ENCODE results near the gene FKBP2. TPM values are rescaled to one million over a fixed set of nuclear protein-coding genes. Genes with fewer than 3 reads are reported as not detected.
A peak's percentile ranks its signal among the peaks of the same experiment; 100 is the strongest.

The FKBP2 gene
- total and polyA plus RNA-seq, 2 experiments from 2014 or later, result 40.7 to 188 TPM

DNA sequence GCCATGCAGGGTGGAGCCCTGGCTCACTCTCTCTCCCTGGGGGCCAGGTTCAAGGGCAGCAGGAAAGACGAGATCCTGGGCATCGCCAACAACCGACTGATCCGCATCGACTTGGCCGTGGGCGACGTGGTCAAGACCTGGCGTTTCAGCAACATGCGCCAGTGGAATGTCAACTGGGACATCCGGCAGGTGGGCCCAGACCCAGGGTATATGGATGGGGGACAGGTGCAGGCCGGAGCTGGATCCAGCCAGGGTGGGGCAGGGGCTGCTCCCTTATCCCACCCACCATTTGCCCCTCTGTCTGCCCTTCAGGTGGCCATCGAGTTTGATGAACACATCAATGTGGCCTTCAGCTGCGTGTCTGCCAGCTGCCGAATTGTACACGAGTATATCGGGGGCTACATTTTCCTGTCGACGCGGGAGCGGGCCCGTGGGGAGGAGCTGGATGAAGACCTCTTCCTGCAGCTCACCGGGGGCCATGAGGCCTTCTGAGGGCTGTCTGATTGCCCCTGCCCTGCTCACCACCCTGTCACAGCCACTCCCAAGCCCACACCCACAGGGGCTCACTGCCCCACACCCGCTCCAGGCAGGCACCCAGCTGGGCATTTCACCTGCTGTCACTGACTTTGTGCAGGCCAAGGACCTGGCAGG lies 17.8 kb upstream of the FKBP2 start:
- Histone ChIP-seq H3K27me3 (replicated peaks; ENCODE audit: insufficient read depth) (no peaks in the 10 kb centered on the region), H3K9me2 (ENCODE audit: insufficient read depth) (no peaks in the 10 kb centered on the region), H4K20me1 (ENCODE audit: insufficient read depth) (no peaks in the 10 kb centered on the region), H3K9me3 (ENCODE audit: low read depth) (no peaks in the 10 kb centered on the region), H3K4me3 (no peak overlapping the region), H3K27ac (no peak overlapping the region), H3K4me2 (ENCODE audit: unreplicated experiment) (no peak overlapping the region), H3F3A (ENCODE audit: insufficient read depth) (no peaks in the 10 kb centered on the region), H3K9ac (no peak overlapping the region), H3K36me3 (ENCODE audit: low read depth) (no peaks in the 10 kb centered on the region), H2AFZ (no peak overlapping the region), H3K4me1 (ENCODE audit: insufficient read depth) (peaks cover 6% of the 10 kb centered on the region; the same call in 1 of the 2 replicates), H3K79me2 (ENCODE audit: insufficient read depth) (peaks cover 34% of the 10 kb centered on the region)
- 82% methylated on average over 23 to 24 of the region's 24 CpGs for WGBS, 2 experiments (ENCODE audit: low coverage in 1 of 2, low lambda C conversion rate in 2 of 2, missing lambda C conversion rate in 2 of 2)
- no peak for DNase-seq
- in situ Hi-C loops (cut with MboI), result no loop called here
- TF ChIP-seq EZH2 (IDR thresholded peaks at IDR 0.05; ENCODE audit: insufficient read depth, poor library complexity, severe bottlenecking) (no peak), EZH2phosphoT487 (IDR thresholded peaks at IDR 0.05; ENCODE audit: insufficient read depth, low read depth) (no peak)

DNA sequence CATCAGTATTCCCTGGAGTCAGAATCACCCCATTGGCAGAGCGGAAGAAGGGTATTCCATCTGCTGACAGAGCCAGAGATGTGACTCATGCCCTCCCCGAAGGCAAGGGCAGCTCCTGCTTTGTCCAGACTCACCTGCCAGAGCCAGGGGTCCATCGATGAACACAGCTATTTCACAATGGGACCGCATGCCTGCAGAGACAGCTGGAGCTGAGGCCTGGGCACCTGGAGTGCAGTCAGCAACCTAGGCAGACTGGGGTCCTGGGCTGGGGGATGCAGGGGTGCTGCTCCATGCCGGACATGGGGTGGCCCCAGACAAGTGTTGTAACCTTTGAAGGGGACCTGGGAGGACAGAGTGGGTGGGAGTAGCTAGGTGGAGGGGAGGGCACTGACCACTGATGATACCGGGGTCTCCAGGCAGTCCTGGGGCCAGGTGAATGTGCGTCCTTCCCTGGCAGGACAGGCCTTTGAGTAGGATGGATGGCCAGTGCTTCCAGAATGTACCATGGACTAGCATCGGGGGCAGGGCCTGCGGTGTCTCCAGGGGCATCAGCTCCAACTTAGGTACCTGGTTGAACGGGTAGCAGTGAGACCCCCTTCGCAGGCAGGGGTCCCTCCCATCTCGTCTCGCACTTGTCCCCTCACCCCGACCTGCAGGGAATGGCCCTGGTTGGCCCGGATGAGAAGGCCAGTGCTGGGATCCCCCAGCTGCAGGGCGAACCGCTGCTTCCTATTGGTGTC lies 16.6 kb upstream of the FKBP2 start:
- Histone ChIP-seq H3F3A (ENCODE audit: insufficient read depth) (peaks cover 6% of the 10 kb centered on the region; the same call in 1 of the 2 replicates), H3K4me1 (ENCODE audit: insufficient read depth) (peaks cover 6% of the 10 kb centered on the region; the same call in 1 of the 2 replicates), H3K36me3 (ENCODE audit: low read depth) (no peaks in the 10 kb centered on the region), H3K79me2 (ENCODE audit: insufficient read depth) (peaks cover 36% of the 10 kb centered on the region), H3K4me3 (no peak overlapping the region), H3K9me3 (ENCODE audit: low read depth) (no peaks in the 10 kb centered on the region), H3K27ac (no peak overlapping the region), H4K20me1 (ENCODE audit: insufficient read depth) (no peaks in the 10 kb centered on the region), H3K9ac (no peak overlapping the region), H3K27me3 (replicated peaks; ENCODE audit: insufficient read depth) (no peaks in the 10 kb centered on the region), H3K9me2 (ENCODE audit: insufficient read depth) (no peaks in the 10 kb centered on the region), H2AFZ (no peak overlapping the region), H3K4me2 (ENCODE audit: unreplicated experiment) (no peak overlapping the region)
- WGBS, 2 experiments (ENCODE audit: low coverage in 1 of 2, low lambda C conversion rate in 2 of 2, missing lambda C conversion rate in 2 of 2), result 90% methylated on average over 13 to 17 of the region's 17 CpGs
- DNase-seq, result no peak
- no peak for TF ChIP-seq EZH2 (IDR thresholded peaks at IDR 0.05; ENCODE audit: insufficient read depth, poor library complexity, severe bottlenecking)
- TF ChIP-seq EZH2phosphoT487 (IDR thresholded peaks at IDR 0.05; ENCODE audit: insufficient read depth, low read depth), result no peak
- in situ Hi-C loops (cut with MboI), result no loop called here

DNA sequence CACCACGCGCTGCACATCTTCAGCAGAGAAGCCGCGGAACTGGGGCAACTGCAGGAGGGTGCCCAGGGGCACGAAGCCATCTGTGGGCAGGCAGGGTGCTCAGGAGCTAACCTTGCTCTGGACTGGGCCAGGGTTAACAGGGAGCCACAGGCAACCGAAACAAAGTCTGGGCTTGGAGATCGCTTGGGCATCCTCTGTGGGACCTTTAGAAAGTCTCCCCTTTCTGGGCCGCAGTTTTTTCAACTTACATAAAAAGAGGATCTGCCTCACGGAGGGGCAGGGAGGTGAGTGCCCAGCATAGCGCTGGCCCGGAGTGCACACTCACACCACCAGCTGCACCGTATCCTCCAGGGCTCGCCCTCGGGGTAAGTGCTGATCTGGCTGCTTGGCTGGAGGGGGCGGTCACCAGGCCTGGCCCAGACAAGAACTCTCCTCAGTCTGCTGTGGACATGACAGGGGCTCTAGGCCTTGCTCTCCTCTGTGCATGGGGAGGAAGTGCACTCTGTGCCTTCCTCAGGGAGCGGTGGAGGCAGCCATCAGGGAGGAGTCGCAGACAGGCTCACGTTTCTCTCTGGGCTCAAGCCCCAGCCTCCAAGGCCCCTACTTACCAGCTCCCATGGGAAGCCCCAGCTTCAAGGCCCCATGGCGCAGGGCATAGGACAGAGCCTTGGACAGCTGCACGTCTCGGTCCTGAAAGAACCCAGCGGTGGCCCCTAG lies 15.8 kb upstream of the FKBP2 start:
- no peaks in the 10 kb centered on the region for H4K20me1 ChIP-seq (ENCODE audit: insufficient read depth)
- peak; percentile 32 for DNase-seq
- H3K79me2 ChIP-seq (ENCODE audit: insufficient read depth), result peaks cover 36% of the 10 kb centered on the region
- no peaks in the 10 kb centered on the region for H3K36me3 ChIP-seq (ENCODE audit: low read depth)
- H3K9me3 ChIP-seq (ENCODE audit: low read depth), result no peaks in the 10 kb centered on the region
- peaks cover 6% of the 10 kb centered on the region; the same call in 1 of the 2 replicates for H3F3A ChIP-seq (ENCODE audit: insufficient read depth)
- peaks cover 6% of the 10 kb centered on the region; the same call in 1 of the 2 replicates for H3K4me1 ChIP-seq (ENCODE audit: insufficient read depth)
- peak overlapping the region; percentile 97 for H3K4me3 ChIP-seq
- TF ChIP-seq EZH2 (IDR thresholded peaks at IDR 0.05; ENCODE audit: insufficient read depth, poor library complexity, severe bottlenecking) (no peak), EZH2phosphoT487 (IDR thresholded peaks at IDR 0.05; ENCODE audit: insufficient read depth, low read depth) (no peak)
- H2AFZ ChIP-seq, result no peak overlapping the region
- H3K27ac ChIP-seq, result no peak overlapping the region
- in situ Hi-C loops (cut with MboI), result no loop called here
- peak overlapping the region; percentile 86 for H3K9ac ChIP-seq
- no peaks in the 10 kb centered on the region for H3K9me2 ChIP-seq (ENCODE audit: insufficient read depth)
- 61 to 66% methylated on average over 22 of the region's 22 CpGs for WGBS, 2 experiments (ENCODE audit: low coverage in 1 of 2, low lambda C conversion rate in 2 of 2, missing lambda C conversion rate in 2 of 2)
- H3K4me2 ChIP-seq (ENCODE audit: unreplicated experiment), result peak overlapping the region; percentile 82
- H3K27me3 ChIP-seq (replicated peaks; ENCODE audit: insufficient read depth), result no peaks in the 10 kb centered on the region
